Activated naive CD8-positive, alpha-beta T cell treated with anti-CD3 and anti-CD28 coated beads, Interleukin-2, amount 50 U/mL, for 16 hours (primary cell): Measurements from ENCODE around the gene BPI.
"Not testable (repeated sequence)": the region's sequence is repeated elsewhere in the genome, so short reads cannot be mapped to it uniquely, and the experiment has no call there.

ENCODE experiments used
- DNase-seq: peaks from one replicate; pipeline ENCODE4 v3.0.0-alpha.2; 2020; ENCODE audit warnings: low read depth, low spot score

The BPI gene

DNA sequence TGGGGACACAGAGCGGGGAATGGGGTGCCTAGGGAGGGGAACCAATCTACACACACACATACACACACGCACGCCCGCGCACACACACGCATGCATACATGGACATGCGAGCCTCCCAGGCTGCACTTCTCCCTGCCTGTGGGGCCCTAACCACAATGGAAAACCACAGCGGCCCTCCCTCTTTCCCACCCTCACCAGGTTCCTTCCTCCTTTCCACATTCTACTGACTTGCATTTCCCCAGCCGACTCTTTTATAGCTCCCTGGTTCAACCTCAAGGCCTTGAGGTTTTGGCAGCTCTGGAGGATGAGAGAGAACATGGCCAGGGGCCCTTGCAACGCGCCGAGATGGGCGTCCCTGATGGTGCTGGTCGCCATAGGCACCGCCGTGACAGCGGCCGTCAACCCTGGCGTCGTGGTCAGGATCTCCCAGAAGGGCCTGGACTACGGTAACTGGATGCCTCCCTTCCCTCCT, at the start of gene BPI:
Gene BPI, plus strand, starts transcription at position 249 of the 472 bp plus-strand sequence. Its CDS starts 68 bp downstream, at position 317.
- DNase-seq, result no peak

DNA sequence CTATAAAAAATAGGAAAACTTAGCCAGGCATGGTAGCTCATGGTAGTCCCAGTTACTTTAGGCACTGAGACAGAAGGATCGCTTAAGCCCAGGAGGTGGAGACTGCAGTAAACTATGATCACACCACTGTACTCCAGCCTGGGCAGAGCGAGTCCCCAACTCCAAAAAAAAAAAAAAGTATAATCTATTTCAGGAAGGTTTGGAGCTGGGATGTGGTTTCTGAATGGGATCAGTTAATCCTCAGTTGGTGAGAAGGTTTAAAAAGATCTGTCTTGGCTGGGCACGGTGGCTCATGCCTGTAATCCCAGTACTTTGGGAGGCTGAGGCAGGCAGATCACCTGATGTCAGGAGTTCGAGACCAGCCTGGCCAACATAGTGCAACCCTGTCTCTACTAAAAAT, 49.3 kb upstream of the BPI start:
- not testable (repeated sequence) for DNase-seq

DNA sequence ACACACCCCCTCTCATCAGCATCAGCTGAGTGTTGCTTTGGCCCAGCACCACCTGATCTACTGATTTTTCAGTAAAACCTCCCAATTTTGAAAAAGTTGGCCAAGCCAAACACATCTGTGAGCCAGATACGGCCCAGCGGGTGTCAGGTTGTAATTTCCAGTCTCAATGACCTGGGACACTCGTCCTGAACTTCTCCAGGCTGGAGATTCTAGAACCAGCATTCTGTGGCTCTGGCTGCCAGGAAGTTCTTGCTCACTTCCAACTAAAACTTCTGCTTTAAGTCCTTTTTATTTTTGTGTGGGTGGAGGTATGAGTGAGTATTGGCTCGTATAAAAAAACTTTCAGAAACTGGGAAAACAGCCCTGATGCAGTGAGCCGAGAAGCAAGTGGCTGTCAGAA, 48.6 kb upstream of the BPI start:
- no peak for DNase-seq

DNA sequence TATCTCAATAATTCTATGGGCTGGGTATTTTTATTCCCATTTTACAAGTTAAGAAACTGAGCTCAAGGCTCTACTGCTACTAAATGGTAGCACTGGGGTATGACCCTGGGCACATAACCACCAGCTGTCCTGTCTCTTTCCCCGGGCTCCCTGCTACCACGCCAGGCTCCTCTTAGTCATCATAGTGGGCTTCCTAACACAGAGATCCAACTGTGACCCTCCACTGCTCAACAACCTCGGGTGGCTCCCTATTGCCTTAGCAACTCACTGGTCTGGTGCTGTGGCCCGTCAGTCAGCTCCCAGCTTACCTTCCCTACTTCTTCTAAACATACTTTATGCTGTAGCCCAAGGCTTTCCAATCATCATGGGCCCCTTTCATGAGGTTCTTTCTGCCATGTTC, 47.9 kb upstream of the BPI start:
- no peak for DNase-seq

DNA sequence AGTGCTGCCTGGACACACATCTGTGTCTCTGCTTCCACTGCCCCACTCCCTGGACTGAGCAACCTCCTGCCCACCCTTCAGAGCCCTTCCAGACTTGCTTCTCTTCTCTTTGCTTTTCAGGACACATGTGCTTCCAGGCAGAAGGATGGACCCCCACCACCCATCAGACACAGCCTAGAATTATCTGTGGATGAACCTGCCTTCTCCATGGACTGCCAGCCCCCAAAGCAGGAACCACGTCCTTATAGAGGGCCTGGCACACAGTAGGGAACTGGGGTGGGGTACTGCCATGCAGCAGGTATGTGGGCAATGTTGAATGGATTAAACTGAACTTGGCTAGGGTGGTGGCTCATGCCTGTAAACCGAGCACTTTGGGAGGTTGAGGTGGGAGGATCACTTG, 47.0 kb upstream of the BPI start:
- DNase-seq, result no peak

DNA sequence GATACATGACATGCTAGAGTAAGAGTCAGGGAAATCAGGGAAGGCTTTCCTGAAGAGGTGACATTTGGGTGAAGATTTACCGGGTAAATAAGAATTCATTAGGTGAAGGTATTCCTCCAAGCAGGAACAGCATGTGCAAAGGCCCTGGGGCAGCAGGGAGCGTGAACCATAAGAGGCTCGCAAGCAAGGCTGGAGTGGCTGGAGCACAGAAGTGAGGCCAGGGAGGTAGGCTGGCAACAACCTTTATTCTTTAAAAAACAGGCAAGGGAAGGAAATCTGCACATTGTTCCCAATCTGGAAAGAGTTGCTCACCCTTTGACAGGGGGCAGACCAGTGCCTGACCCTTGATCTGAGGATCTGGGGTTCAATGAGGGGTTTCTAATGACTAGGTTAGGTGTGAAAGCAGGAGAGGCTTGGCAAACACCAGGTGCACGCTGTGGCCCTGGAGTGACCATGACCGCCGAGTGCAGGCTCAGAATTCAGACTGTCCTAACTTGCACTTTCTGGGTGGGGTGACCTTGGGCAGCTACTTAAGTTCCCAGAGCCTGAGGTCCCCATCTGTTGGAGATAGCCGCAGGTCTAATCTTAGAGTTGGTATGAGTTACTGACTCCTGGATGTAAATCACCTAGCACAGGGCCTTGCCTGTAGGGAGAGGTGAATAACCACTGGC, 45.3 kb upstream of the BPI start:
- DNase-seq, result no peak

DNA sequence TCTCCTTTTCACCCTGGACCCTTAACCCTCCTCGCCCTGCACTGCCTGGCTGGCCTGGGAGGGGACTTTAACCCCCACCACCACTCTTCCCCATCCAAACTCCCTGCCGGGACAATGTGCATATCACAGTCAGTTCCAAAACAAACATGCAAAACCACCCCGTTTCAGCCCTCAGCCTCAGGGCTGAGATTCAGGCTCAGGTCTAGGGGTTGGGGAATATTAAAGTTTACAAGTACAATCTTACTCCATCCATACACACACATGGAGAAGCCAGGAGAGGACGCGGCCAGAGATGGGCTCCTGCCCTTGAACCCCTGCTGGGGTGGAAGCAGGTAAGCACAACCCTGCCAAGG, 44.0 kb upstream of the BPI start:
- no peak for DNase-seq

DNA sequence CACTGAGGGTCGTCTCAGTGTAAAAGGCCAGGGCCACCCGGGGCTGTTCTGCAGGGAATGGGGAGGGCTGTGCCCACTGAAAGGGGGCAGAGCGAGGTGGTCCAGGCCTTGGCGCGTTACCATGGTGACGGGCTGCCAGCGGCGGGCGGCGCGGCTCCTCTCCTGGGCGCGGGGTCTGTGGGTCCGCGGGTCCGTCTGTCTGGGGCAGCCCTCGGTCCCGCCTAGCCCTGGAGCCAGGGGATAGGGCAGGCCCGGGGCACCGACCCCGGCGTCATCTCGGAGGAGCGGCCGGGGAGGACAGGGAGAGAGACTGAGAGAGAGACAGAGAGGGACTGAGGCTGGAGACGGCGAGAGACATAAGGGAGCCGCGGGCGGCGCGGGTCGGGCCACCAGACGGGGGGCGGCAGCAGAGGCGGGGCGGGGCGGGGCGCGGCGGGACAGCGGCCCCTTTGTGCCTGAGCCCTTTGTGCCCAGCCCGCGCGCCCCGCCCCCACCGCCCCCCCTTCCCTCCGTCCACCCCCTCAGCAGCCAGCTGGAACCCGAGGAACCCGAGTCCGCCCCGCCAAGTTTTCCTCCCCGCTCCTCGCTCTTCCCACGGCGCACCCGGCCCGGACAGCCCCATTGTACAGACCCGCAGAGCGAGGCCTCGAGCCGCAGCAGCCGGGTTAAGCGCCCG, 43.4 kb upstream of the BPI start, which contains the start of gene KIAA1755:
Gene KIAA1755, minus strand, starts transcription at position 358 of the 676 bp plus-strand sequence. Its CDS starts 235 bp downstream, at position 123.
- DNase-seq, result no peak

DNA sequence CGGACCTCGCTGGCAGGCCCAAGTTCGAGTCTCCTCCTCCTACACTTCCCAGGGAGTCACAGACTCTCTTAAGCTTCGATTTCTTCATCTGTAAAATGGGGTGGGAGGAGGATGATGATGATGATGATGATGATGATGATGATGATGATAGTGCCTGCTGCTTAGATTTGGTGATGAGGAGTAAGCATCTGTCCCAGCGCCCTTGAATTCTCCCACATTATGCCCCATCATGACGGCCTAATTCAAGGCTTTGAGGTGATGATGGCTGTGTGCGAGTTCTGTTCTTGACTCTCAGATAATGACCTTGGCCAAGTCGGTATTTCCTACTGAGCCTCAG, 42.9 kb upstream of the BPI start:
- DNase-seq, result no peak

DNA sequence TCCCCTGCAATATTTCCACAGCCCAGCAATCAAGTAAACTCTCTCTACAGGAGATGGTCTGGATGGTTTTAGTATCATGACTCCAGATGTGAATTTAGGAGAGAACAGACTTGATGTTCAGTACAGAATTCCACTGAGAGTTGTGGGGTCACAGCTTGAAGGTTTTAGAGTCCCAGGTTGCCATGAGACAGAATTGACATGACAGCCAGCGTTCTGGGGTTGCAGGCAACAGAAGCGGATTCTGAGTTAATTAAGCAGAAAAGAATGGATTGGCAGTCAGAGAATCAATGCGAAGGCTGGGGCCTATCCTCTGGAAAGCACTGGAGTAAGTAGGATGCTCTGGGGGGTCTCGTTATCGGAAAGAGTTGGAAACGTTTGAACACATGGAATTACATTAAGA, 41.0 kb upstream of the BPI start:
- DNase-seq, result no peak

DNA sequence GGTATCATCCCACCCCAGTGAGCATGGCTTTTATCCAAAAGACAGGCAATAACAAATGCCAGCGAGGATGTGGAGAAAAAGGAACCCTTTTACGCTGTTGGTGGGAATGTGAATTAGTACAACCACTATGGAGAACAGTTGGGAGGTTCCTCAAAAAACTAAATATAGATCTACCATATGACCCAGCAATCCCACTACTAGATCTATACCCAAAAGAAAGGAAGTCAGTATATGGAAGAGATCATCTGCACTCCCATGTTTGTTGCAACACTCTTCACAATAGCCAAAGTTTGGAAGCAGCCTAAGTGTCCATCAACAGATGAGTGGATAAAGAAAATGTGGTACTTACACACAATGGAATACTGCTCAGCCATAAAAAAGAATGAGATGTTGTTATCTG, 37.5 kb upstream of the BPI start:
- DNase-seq, result no peak

DNA sequence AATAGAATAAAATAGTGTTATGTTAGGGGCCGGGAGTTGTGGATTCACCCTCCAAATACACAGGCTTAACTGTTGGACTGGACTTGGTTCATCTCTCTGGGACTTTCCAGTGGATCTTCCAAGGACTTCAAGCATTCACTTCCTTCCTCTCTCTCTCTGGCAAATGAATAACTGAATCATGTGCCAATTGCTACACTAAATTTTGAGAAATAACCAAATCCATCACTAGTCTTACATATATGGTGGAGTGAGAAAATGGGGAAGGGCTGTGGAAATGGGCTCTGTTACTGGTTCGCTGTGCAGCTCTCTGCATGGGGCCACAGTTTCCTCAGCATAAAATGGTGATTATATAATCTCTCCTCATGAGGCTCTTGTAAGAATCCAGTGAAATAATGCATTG, 36.7 kb upstream of the BPI start:
- DNase-seq, result no peak

DNA sequence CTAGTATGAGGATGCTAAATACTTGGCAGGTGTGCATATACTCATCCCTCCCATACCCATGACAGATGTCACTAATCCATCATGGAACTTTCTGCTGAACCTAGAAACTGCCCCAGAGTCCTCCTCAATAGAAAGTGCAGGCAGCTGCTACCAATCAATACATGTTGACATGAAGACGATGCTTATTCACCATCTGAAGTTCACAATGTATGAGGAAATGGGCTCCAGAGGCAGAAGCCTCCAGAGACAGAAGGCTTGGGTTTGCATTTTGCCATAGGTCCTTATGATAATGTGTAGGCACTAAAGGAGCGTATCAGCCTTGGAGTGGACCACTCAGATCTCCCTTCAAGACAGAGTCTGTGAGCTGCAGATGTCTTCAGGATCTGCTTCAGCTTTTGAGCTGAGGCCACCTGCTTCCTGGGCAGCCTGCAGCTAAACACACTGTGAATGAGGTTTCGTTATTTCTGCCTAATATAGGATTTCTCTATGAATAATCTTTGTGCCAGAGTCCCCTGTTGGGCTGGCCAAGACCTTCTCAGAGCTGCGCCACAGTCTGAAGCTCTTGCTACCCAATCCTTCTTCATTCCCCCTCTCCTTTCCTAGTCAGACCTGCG, 35.9 kb upstream of the BPI start:
- DNase-seq, result no peak

DNA sequence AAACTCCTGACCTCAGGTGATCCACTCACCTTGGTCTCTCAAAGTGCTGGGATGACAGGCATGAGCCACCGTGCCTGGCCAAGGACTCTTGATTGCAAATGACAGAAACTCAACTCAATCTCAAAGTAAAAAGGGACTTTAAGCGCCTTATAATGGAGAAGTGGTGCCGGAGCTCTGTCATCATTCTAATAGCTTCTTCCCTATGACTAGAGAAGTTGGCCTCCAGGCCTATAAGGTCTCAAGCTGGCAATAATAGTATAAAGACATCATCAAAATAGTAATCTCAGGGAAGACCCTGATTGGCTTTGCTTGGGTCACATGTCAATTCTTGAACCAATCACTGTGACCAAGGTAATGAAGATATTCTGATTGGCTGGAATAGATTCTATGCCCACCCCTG, 34.9 kb upstream of the BPI start:
- DNase-seq, result no peak

DNA sequence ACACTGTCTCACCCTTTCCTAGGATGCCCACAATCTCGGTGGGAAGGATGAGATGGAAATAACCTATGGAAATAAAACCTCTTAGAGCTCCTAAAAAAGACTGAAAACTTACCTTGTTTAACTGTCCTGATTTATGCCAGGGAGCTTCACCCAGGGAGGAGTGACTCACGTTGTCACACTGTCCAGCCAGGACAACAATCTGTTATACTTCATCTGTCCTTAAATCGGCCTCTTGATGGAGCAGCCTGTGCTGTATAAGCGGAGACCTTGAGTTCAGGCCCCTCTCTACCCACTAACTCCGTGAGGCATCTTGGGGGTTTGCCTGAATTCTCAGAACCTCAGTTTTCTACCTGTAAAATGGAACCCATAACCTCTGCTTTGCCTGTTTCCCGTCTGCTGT, 34.2 kb upstream of the BPI start:
- DNase-seq, result no peak

DNA sequence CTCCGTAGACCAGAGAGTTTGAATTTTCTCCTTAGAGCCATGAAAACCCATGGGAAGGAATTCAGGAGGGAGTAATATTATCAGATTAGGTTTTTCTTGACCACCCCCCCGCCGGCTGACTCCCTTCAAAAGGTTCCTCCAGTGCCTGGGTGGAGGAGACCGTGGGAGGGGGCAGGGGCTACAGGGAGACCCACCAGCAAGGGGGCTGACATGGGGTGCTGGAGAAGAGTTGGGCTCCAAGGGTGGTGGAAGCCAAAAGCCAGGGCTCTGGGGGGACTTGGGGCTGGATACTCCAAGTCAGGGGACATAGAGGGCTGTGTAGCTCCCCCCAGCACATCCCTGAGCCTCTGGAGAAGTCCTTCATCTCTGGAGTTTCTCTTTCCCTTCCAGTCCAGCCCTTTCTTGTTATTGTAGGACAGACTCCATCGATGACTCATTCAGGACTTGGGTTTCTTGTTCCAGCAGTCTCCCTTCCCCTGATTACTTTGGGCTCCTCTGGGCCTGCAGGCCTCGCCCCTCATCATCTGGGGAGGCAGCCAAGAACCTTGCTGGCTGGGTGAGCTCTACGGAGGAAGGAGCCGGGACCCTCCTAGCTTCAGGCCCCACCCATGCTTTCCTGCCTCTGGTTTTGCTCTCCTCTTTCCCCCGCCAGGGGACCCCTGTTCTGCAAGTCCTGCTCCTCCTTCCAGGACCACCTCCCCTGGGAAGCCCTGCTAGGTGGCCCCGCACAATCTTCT, 32.9 kb upstream of the BPI start:
- DNase-seq, result no peak

DNA sequence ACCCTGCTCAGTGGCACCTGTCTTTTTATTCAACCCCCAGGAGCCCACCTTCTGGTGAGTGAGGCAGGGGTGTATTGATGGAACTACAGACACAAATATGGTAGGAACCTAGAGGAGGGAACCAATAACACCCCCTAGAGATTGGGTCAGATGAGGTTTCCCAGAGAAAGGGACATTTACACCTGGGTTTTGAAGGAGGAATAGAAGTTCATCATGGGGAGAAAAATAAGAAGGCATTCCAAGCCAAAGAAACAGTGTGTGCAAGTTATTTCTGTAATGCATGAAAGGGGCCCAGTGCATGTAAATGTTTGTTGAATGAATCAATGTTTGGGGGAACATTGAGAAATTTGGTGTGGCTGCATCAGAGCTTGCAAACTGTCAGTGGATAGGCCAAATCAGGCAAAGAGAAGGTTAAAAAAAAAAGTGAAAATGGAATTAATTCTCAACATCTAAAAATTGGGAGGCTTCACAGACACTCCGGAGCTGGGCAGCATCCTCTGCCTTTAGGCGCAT, 32.3 kb upstream of the BPI start:
- DNase-seq, result no peak

DNA sequence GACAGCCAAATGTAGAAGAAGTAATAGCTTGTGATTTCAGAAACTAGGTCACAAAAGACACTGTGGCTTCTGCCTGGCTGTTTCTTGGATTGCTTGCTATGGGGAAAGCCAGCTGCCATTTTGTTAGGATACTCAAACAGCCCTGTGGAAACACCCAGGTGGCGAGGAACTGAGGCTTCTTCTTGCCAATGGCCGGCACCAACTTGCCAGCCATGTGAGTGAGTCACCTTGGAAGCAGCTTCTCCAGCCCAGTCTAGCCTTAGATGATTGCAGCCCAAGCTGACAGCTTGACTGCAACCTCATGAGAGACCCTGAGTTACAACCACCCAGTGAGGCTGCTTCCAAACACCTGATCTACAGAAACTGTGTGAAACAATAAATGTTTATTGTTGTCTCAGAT, 31.6 kb upstream of the BPI start:
- DNase-seq, result no peak

DNA sequence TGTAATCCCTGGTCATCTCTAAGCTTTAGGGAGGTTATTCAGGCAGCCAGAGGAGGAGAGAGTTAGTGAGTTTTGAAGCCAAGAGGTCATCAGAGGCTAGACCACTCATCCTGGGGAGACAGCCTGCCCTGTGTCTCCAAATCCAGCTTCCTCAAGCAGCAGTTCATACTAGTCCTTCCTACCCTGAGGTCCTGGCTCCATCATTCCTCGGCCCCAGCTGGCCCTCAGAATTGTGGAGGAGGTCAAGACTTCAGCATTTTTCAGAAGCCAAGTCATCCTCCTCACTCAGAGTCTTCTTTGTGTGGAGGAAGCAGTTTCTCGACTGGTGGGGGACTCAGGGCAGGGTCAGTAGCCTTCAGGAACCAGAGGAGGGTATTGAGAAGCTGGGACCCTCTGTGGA, 31.0 kb upstream of the BPI start:
- DNase-seq, result no peak

DNA sequence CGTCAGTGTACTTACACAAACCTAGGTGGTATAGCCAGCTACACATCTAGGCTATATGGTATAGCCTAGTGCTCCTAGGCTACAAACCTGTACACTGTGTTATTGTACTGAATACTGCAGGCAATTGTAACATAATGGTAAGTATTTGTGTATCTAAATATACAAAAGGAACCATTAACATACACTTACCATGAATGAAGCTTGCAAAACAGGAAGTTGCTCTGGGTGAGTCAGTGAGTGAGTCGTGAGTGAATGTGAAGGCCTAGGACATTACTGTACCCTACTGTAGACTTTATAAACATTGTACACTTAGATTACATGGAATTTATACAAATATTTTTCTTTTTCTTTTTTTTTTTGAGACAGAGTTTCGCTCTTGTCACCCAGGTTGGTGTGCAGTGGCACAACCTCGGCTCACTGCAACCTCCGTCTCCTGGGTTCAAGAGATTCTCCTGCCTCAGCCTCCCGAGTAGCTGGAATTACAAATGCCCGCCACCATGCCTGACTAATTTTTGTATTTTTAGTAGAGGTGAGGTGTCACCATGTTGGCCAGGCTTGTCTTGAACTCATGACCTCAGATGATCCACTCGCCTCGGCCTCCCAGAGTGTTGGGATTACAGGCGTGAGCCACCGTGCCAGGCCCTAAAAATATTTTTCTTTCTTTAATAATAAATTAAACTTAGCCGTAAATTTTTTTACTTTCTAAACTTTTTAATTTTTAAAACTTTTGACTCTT, 28.0 kb upstream of the BPI start:
- DNase-seq, result no peak

DNA sequence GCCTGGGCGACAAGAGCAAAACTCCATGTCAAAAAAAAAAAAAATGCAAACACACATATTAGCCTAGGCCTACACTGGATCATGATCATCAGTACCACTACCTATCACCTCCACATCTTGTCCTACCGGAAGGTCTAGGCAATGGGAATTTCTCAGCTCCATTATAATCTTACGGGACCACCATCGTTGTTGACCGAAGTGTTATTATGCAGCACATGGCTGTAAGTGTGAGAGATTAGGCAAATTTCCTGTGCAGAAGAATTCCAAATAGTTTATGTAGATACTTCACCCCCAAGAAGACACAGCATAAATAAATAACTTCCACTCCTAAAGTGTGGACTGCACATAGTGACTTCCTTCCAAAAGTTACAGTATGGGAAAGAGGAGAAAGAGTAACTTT, 26.7 kb upstream of the BPI start:
- no peak for DNase-seq

DNA sequence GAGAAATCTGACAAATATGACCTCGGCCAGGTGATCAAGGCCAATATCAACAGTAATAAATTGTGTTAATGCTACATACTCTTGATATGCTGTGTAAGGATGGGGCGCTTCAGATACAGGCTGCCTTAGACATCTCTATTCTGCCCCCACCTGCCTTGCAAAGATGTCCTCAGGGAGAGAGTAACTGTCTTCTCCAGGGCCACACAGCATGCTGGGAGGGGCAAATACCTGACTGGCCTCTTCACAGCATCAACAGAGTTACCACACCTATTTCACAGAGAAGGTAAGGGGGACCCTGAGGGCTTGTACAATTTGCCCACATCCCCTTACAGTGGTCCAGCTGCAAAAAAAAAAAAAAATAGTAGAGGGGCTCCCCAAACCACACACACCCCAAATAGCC, 26.3 kb upstream of the BPI start:
- DNase-seq, result no peak
